ENCODE data around the gene DENND5A. TPM values are rescaled to one million over a fixed set of nuclear protein-coding genes. Genes with fewer than 3 reads are reported as not detected.
"Not testable (repeated sequence)": the region's sequence is repeated elsewhere in the genome, so short reads cannot be mapped to it uniquely, and the experiment has no call there.

The DENND5A gene
- total and polyA plus RNA-seq, 8 donors, result 20.0 to 32.1 (median 26.0) TPM

DNA sequence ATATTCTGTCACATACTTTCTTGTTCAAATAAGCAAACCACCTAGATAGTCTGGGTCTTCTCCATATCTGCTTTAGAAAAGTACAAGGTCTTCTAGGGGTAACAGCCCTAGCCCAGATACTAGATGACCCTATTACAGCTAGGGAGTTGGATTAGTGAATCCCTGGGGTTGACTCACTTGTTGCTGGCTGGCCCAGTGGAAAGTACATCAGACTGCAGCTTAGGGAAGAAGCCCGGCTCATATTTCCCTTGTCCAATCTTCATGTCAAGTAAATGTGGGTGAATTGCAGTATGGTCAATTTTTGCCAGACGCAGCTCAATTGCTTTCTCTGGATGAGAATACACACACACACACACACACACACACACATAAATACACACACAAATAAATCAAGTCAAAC, 94.7 kb downstream of the DENND5A start:
- H3K27ac ChIP-seq, result no peak overlapping the region
- peaks cover 0 to 7% (median 0%) of the 10 kb centered on the region in 3 donors for H3K36me3 ChIP-seq
- ATAC-seq (no peak), FAIRE-seq (no peak), DNase-seq (no peak)
- WGBS, 2 donors, result 88 to 90% methylated on average over 2 of the region's 2 CpGs
- H3K4me1 ChIP-seq, result no peaks in the 10 kb centered on the region
- no peaks in the 10 kb centered on the region for H3K9me3 ChIP-seq
- TF ChIP-seq, protein P1, sequence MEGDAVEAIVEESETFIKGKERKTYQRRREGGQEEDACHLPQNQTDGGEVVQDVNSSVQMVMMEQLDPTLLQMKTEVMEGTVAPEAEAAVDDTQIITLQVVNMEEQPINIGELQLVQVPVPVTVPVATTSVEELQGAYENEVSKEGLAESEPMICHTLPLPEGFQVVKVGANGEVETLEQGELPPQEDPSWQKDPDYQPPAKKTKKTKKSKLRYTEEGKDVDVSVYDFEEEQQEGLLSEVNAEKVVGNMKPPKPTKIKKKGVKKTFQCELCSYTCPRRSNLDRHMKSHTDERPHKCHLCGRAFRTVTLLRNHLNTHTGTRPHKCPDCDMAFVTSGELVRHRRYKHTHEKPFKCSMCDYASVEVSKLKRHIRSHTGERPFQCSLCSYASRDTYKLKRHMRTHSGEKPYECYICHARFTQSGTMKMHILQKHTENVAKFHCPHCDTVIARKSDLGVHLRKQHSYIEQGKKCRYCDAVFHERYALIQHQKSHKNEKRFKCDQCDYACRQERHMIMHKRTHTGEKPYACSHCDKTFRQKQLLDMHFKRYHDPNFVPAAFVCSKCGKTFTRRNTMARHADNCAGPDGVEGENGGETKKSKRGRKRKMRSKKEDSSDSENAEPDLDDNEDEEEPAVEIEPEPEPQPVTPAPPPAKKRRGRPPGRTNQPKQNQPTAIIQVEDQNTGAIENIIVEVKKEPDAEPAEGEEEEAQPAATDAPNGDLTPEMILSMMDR (IDR thresholded peaks at IDR 0.05), result no peak
- H3K27me3 ChIP-seq, result no peaks in the 10 kb centered on the region
- intact Hi-C loops (cut with DNase I), result no loop called here
- H3K4me3 ChIP-seq, result no peak overlapping the region

DNA sequence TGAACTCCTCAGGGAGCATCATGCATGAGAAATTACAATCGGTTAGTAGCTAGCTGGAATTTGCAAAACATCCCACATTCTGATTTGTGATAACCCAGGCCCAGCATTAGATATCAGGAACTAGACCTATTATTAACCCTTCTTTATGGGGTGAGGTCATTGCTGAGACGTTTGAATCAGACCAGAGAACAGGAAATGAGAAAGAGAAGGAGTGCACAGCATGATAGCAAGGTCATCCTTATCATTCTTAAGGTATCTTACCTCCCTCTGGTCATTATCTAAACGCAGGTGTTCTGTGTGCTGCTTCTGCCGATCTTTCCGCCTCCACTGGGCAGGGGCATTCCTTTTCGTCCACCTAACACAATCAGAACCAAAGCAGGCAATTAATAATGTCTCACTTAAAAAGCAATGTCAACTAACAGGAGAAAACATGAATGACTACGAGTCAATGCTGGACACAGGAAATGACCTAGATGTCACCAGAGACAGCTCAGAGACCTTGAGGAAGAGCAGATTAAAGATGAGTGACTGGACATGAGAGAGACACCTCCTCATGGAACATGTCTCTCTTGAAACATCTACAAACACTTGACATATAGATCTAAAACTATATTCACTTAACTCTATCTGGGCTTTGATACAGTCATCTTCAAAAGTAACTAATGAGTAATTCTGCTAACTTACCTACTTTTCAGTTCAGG, 95.4 kb downstream of the DENND5A start:
- H3K27me3 ChIP-seq, result no peaks in the 10 kb centered on the region
- no peaks in the 10 kb centered on the region for H3K4me1 ChIP-seq
- WGBS, 2 donors, result 63% methylated on average over 7 of the region's 7 CpGs
- ATAC-seq, result no peak
- TF ChIP-seq, protein P1 (IDR thresholded peaks at IDR 0.05), result no peak
- FAIRE-seq, result no peak
- peaks cover 0 to 7% (median 0%) of the 10 kb centered on the region in 3 donors for H3K36me3 ChIP-seq
- no peak overlapping the region for H3K27ac ChIP-seq
- H3K9me3 ChIP-seq, result no peaks in the 10 kb centered on the region
- no peak for DNase-seq
- H3K4me3 ChIP-seq, result no peak overlapping the region
- intact Hi-C loops (cut with DNase I), result no loop called here

DNA sequence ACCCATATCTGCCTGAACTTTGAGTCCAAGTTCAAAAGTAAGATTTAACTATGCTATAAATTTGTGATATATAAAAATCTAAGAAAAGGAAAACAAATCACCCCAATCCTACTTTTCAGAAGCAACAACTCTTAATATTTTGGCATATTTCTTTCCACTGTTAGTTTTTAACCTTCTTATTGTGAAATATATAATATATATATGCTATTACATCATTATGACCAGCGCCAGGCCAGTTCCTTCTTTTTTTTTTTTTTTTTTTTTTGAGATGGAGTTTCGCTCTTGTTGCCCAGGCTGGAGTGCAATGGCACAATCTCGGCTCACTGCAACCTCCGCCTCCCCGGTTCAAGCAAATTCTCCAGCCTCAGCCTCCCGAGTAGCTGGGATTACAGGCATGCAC, 103.2 kb downstream of the DENND5A start:
- ATAC-seq; FAIRE-seq; DNase-seq; H3K27ac ChIP-seq; H3K4me3 ChIP-seq; H3K27me3 ChIP-seq; intact Hi-C loops (cut with DNase I); H3K9me3 ChIP-seq; H3K4me1 ChIP-seq: not testable (repeated sequence)
- WGBS, 2 donors, result 94 to 95% methylated on average over 6 of the region's 6 CpGs
- peaks cover 0 to 20% (median 0%) of the 10 kb centered on the region in 3 donors for H3K36me3 ChIP-seq

DNA sequence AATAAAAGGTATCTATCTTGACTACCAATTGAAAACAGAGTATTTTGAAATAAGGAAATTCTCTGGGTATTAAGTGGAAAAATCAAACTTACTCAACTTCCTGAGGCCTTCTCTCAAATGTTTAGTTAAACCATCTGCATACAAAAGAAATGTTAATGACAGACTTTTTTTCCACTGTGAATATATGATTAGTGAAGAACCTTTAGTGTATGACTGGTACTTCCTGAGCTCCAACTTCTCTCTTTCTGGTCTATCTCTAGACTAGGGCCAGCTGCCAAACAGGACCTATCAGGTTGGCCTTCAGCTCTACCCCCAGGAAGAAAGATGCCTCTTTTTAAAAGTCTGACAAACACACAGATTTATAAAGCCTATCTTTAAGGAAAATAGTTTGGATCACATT, 105.0 kb downstream of the DENND5A start:
- H3K27ac ChIP-seq, result no peak overlapping the region
- H3K4me1 ChIP-seq, result no peaks in the 10 kb centered on the region
- no peak for FAIRE-seq
- H3K9me3 ChIP-seq, result no peaks in the 10 kb centered on the region
- ATAC-seq, result peak in 1 of 4 donors; percentile 34
- no peak for DNase-seq
- intact Hi-C loops (cut with DNase I), result no loop called here
- H3K36me3 ChIP-seq, result peaks cover 0 to 20% (median 0%) of the 10 kb centered on the region in 3 donors
- TF ChIP-seq, protein P1 (IDR thresholded peaks at IDR 0.05), result no peak
- H3K4me3 ChIP-seq, result no peak overlapping the region
- no peaks in the 10 kb centered on the region for H3K27me3 ChIP-seq

DNA sequence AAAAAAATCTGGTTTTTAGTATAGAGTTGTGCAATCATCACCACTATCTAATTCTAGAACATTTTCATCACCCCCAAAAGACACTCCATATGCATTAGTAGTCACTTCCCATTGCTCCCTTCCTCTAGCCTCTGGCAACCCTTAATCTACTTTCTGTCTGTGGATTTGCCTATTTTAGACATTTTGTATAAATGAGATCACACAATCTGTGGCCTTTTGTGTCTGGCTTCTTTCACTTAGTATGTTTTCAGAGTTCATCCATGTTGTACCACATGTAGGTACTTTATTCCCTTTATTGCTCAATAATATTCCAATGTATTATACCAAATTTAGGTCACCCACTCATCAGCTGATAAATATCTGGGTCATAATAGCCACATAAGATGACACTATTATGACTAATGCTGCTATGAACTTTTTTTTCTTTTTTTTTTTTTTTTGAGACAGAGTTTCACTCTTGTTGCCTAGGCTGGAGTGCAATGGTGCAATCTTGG, 106.2 kb downstream of the DENND5A start:
- H3K36me3 ChIP-seq, result peaks cover 0 to 20% (median 0%) of the 10 kb centered on the region in 3 donors
- H3K4me1 ChIP-seq, result no peaks in the 10 kb centered on the region
- intact Hi-C loops (cut with DNase I), result no loop called here
- no peak for DNase-seq
- TF ChIP-seq, protein P1 (IDR thresholded peaks at IDR 0.05), result no peak
- no peak overlapping the region for H3K4me3 ChIP-seq
- H3K27ac ChIP-seq, result no peak overlapping the region
- peak in 2 of 4 donors; percentile 44 to 57 for ATAC-seq
- H3K27me3 ChIP-seq, result no peaks in the 10 kb centered on the region
- no peaks in the 10 kb centered on the region for H3K9me3 ChIP-seq
- FAIRE-seq, result no peak
